Measurements from ENCODE around the gene TPO. TPM values are rescaled to one million over a fixed set of nuclear protein-coding genes. Genes with fewer than 3 reads are reported as not detected.

Gene TPO
- total RNA-seq, 1 experiment from 2014 or later, result not detected

DNA sequence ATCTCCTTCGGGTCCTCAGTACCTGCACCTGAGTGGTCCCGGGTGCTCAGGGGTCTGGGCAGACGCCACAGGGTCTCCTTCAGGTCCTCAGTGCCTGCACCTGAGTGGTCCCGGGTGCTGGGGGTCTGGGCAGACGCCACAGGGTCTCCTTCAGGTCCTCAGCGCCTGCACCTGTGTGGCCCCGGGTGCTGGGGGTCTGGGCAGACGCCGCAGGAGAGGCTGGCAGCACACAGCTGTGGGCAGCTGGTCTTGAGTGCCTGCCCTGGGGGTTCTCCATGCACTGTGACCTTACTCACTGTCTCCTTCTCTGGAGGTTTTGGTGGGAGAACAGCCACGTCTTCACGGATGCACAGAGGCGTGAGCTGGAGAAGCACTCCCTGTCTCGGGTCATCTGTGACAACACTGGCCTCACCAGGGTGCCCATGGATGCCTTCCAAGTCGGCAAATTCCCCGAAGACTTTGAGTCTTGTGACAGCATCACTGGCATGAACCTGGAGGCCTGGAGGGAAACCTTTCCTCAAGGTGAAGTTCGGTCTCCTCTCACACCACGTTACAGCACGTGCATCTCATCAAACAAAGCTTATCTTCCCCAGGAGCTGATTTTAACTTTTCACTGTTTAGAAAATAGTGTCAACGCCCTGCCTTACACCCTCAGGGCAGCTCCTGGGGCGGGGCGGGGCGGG, 82.6 kb downstream of the TPO start:
- Mint-ChIP-seq H3K27me3 (ENCODE audit: unreplicated experiment) (no peaks in the 10 kb centered on the region), H3K4me1 (ENCODE audit: low read depth, unreplicated experiment) (no peaks in the 10 kb centered on the region), H3K27ac (ENCODE audit: unreplicated experiment) (no peak overlapping the region), H3K4me3 (ENCODE audit: low read depth, unreplicated experiment) (no peak overlapping the region), H3K9me3 (ENCODE audit: low read depth, unreplicated experiment) (peaks cover 20% of the 10 kb centered on the region), H3K36me3 (ENCODE audit: insufficient read depth, unreplicated experiment) (no peaks in the 10 kb centered on the region)
- BruUV-seq (replicated peaks), result no TSS peak
- CTCF ChIA-PET, result no interaction called here
- TF ChIP-seq, protein P1, sequence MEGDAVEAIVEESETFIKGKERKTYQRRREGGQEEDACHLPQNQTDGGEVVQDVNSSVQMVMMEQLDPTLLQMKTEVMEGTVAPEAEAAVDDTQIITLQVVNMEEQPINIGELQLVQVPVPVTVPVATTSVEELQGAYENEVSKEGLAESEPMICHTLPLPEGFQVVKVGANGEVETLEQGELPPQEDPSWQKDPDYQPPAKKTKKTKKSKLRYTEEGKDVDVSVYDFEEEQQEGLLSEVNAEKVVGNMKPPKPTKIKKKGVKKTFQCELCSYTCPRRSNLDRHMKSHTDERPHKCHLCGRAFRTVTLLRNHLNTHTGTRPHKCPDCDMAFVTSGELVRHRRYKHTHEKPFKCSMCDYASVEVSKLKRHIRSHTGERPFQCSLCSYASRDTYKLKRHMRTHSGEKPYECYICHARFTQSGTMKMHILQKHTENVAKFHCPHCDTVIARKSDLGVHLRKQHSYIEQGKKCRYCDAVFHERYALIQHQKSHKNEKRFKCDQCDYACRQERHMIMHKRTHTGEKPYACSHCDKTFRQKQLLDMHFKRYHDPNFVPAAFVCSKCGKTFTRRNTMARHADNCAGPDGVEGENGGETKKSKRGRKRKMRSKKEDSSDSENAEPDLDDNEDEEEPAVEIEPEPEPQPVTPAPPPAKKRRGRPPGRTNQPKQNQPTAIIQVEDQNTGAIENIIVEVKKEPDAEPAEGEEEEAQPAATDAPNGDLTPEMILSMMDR (IDR thresholded peaks at IDR 0.05; ENCODE audit: unreplicated experiment), result no peak
- DNase-seq, result no peak
- intact Hi-C loops (cut with micrococcal nuclease; ENCODE audit: unreplicated experiment), result no loop called here

DNA sequence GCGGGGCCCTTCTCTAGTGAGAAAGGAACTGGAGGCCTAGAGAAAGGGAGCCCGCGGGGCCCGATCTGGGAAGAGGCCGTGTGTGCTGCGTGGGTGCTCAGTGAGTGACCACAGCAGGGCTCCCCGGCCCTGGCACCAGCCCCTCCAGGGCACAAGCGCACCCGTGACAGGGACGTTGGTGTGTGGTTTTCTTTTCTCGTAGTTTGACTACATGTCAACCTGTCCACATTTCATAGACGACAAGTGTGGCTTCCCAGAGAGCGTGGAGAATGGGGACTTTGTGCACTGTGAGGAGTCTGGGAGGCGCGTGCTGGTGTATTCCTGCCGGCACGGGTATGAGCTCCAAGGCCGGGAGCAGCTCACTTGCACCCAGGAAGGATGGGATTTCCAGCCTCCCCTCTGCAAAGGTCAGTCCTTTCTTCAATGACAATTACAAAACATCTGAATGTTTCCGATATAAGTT, 83.1 kb downstream of the TPO start:
- BruUV-seq (replicated peaks), result no TSS peak
- TF ChIP-seq, protein P1 (IDR thresholded peaks at IDR 0.05; ENCODE audit: unreplicated experiment), result no peak
- no peaks in the 10 kb centered on the region for H3K4me1 Mint-ChIP-seq (ENCODE audit: low read depth, unreplicated experiment)

DNA sequence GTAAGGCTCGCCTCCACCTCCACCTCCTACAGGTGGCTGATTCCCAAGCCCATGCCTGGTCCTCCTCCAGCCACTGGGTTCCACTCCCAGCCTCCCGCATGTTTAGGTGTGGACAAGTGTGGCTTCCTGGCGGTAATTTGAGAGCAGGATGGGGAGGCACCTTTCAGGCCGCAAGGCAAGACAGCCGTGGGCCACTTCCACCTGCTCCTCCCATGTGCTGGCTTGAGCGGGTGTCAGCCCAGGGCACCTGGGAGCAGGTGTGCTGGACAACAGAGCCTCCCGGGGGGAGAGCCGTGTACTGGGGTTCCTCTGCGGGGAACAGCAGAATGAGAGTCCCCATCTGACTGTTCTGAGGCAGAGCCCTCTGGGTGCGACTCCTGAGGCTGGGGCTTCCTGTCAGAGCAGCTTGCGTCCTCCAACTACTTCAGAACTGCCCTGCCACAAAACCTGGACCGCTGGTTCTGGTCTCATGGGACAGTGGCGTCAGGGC, 83.9 kb downstream of the TPO start:
- no TSS peak for BruUV-seq (replicated peaks)
- H3K27ac Mint-ChIP-seq (ENCODE audit: unreplicated experiment), result no peak overlapping the region
- peaks cover 16% of the 10 kb centered on the region for H3K9me3 Mint-ChIP-seq (ENCODE audit: low read depth, unreplicated experiment)
- H3K4me3 Mint-ChIP-seq (ENCODE audit: low read depth, unreplicated experiment), result no peak overlapping the region
- no peaks in the 10 kb centered on the region for H3K4me1 Mint-ChIP-seq (ENCODE audit: low read depth, unreplicated experiment)
- H3K36me3 Mint-ChIP-seq (ENCODE audit: insufficient read depth, unreplicated experiment), result no peaks in the 10 kb centered on the region
- intact Hi-C loops (cut with micrococcal nuclease; ENCODE audit: unreplicated experiment), result no loop called here
- no peaks in the 10 kb centered on the region for H3K27me3 Mint-ChIP-seq (ENCODE audit: unreplicated experiment)
- CTCF ChIA-PET, result no interaction called here
- DNase-seq, result no peak
- TF ChIP-seq, protein P1 (IDR thresholded peaks at IDR 0.05; ENCODE audit: unreplicated experiment), result no peak

More for the DNA sequence above, 83.1 kb downstream of the TPO start:
- Mint-ChIP-seq H3K4me3 (ENCODE audit: low read depth, unreplicated experiment) (no peak overlapping the region), H3K27ac (ENCODE audit: unreplicated experiment) (no peak overlapping the region), H3K27me3 (ENCODE audit: unreplicated experiment) (no peaks in the 10 kb centered on the region), H3K9me3 (ENCODE audit: low read depth, unreplicated experiment) (peaks cover 17% of the 10 kb centered on the region), H3K36me3 (ENCODE audit: insufficient read depth, unreplicated experiment) (no peaks in the 10 kb centered on the region)
- intact Hi-C loops (cut with micrococcal nuclease; ENCODE audit: unreplicated experiment), result no loop called here
- CTCF ChIA-PET, result no interaction called here
- DNase-seq, result no peak

DNA sequence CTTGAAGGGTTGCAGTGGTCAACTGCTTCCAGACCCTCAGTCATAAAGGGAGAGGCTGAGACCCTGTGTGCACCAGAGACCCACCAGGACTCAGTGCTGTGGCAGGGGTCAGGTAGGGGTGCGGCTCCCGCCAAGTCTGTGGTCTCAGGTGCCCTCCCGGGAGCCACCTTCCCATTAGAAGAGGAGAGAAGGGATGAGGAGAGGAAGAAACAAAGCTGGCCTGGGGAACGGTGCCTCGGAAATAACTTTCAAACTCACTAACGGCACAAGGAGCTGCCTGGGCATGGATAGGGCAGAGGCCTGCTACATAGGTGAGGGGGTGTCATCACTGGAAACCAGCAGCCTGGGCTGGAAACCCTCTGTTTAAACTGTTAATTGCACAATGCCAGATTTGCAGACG, 84.9 kb downstream of the TPO start:
- no peaks in the 10 kb centered on the region for H3K4me1 Mint-ChIP-seq (ENCODE audit: low read depth, unreplicated experiment)
- DNase-seq, result no peak
- no peak overlapping the region for H3K27ac Mint-ChIP-seq (ENCODE audit: unreplicated experiment)
- no peaks in the 10 kb centered on the region for H3K36me3 Mint-ChIP-seq (ENCODE audit: insufficient read depth, unreplicated experiment)
- BruUV-seq (replicated peaks), result no TSS peak
- CTCF ChIA-PET, result no interaction called here
- H3K9me3 Mint-ChIP-seq (ENCODE audit: low read depth, unreplicated experiment), result peaks cover 10% of the 10 kb centered on the region
- intact Hi-C loops (cut with micrococcal nuclease; ENCODE audit: unreplicated experiment), result no loop called here
- no peaks in the 10 kb centered on the region for H3K27me3 Mint-ChIP-seq (ENCODE audit: unreplicated experiment)
- H3K4me3 Mint-ChIP-seq (ENCODE audit: low read depth, unreplicated experiment), result no peak overlapping the region
- TF ChIP-seq, protein P1 (IDR thresholded peaks at IDR 0.05; ENCODE audit: unreplicated experiment), result no peak

All from Calu3 (cell line).